PC-3 (cell line): ENCODE data around the gene RPL39L. TPM values are rescaled to one million over a fixed set of nuclear protein-coding genes. Genes with fewer than 3 reads are reported as not detected.

Source experiments
- ATAC-seq: fragments of 200-7000 bp; cut with Tn5 transposase; 2 replicates; pipeline ENCODE4 v1.9.1; 2020; ENCODE audit warnings: mild to moderate bottlenecking, moderate library complexity
- BruUV-seq: library from RNA; stranded (reverse); fragments of 400-500 nt; replicated peaks from 2 replicates; lab custom pipeline; 2021; lab: Mats Ljungman, UMichigan
- CTCF ChIA-PET: fragments of 300-600 bp; sonication (Branson Sonifier 250); formaldehyde crosslinking; loops from one replicate; lab custom pipeline; 2022; ENCODE audit warnings: antibody characterized with exemption; lab: Charles Lee
- POLR2A ChIA-PET: fragments of 300-600 bp; sonication (Branson Sonifier 250); formaldehyde crosslinking; loops from one replicate; lab custom pipeline; 2022; ENCODE audit warnings: antibody characterized with exemption; ENCODE audit not compliant: unreplicated experiment; lab: Charles Lee
- DNase-seq: peaks from one replicate; pipeline ENCODE4 v3.0.0-alpha.2; 2015
- H2AFZ ChIP-seq: fragments of 300-600 bp; sonication (generic); 2 replicates; pipeline ENCODE4 v1.6.0; 2016; ENCODE audit warnings: antibody characterized with exemption, low read length
- H3F3A ChIP-seq: fragments of 300-600 bp; sonication (generic); one replicate; pipeline ENCODE4 v1.6.0; 2017; ENCODE audit warnings: antibody characterized with exemption, low read length, control low read depth, mild to moderate bottlenecking; ENCODE audit not compliant: unreplicated experiment
- H3K27ac ChIP-seq: fragments of 300-600 bp; sonication (generic); 2 replicates; pipeline ENCODE4 v1.5.1; 2016; ENCODE audit warnings: mild to moderate bottlenecking, low read length
- H3K27me3 ChIP-seq: fragments of 300-600 bp; sonication (generic); 2 replicates; pipeline ENCODE4 v1.6.1; 2016; ENCODE audit warnings: low read length, mixed read lengths
- H3K36me3 ChIP-seq: fragments of 300-600 bp; sonication (generic); 2 replicates; pipeline ENCODE4 v1.6.1; 2016; ENCODE audit warnings: low read depth, mixed run types, low read length, mixed read lengths
- H3K4me1 ChIP-seq: fragments of 300-600 bp; sonication (generic); 2 replicates; pipeline ENCODE4 v1.5.1; 2016; ENCODE audit warnings: low read length; ENCODE audit not compliant: insufficient read depth
- H3K4me2 ChIP-seq: fragments of 300-600 bp; sonication (generic); 2 replicates; pipeline ENCODE4 v1.6.0; 2016; ENCODE audit warnings: low read length
- H3K4me3 ChIP-seq: fragments of 300-600 bp; sonication (generic); 2 replicates; pipeline ENCODE4 v1.5.1; 2016; ENCODE audit warnings: mild to moderate bottlenecking, low read length, mixed read lengths
- H3K79me2 ChIP-seq: fragments of 300-600 bp; sonication (generic); 2 replicates; pipeline ENCODE4 v1.6.1; 2017; ENCODE audit warnings: low read length, mixed read lengths
- H3K9ac ChIP-seq: fragments of 300-600 bp; sonication (generic); 2 replicates; pipeline ENCODE4 v1.6.0; 2016; ENCODE audit warnings: mild to moderate bottlenecking, low read length
- H3K9me2 ChIP-seq: fragments of 300-600 bp; sonication (generic); replicated peaks from 2 replicates; pipeline ENCODE4 v1.6.1; 2016; ENCODE audit warnings: mixed run types, low read length, mixed read lengths
- H3K9me3 ChIP-seq: fragments of 300-600 bp; sonication (generic); 2 replicates; pipeline ENCODE4 v1.6.1; 2016; ENCODE audit warnings: low read length, mixed read lengths
- H4K20me1 ChIP-seq: fragments of 300-600 bp; sonication (generic); 2 replicates; pipeline ENCODE4 v1.6.1; 2016; ENCODE audit warnings: low read length, mixed read lengths
- CTCF ChIP-seq: fragments of 300-600 bp; sonication (generic); conservative IDR thresholded peaks from 2 replicates; pipeline ENCODE4 v1.5.1; 2017; ENCODE audit warnings: antibody characterized with exemption, low read depth, mild to moderate bottlenecking, low read length
- EZH2 ChIP-seq: fragments of 300-600 bp; sonication (generic); IDR thresholded peaks from one replicate; pipeline ENCODE4 v1.6.1; 2017; ENCODE audit warnings: antibody characterized with exemption, mild to moderate bottlenecking, low read length; ENCODE audit not compliant: unreplicated experiment
- EZH2phosphoT487 ChIP-seq: fragments of 300-600 bp; sonication (generic); IDR thresholded peaks from 2 replicates; pipeline ENCODE4 v1.6.1; 2018; ENCODE audit warnings: mild to moderate bottlenecking, antibody characterized with exemption, low read length, borderline replicate concordance
- intact Hi-C: fragments of 100-400 bp; cut with micrococcal nuclease; formaldehyde crosslinking; loops from 2 replicates; pipeline ENCODE4 v1.9.0; 2023
- total RNA-seq: library from RNA; depleted of rRNA; stranded (reverse); fragments of >200 nt; gene quantifications from 2 replicates; pipeline ENCODE4 v1.2.3, GENCODE V29; 2014

RPL39L gene
- total RNA-seq, 1 experiment from 2014 or later = 175 TPM

DNA sequence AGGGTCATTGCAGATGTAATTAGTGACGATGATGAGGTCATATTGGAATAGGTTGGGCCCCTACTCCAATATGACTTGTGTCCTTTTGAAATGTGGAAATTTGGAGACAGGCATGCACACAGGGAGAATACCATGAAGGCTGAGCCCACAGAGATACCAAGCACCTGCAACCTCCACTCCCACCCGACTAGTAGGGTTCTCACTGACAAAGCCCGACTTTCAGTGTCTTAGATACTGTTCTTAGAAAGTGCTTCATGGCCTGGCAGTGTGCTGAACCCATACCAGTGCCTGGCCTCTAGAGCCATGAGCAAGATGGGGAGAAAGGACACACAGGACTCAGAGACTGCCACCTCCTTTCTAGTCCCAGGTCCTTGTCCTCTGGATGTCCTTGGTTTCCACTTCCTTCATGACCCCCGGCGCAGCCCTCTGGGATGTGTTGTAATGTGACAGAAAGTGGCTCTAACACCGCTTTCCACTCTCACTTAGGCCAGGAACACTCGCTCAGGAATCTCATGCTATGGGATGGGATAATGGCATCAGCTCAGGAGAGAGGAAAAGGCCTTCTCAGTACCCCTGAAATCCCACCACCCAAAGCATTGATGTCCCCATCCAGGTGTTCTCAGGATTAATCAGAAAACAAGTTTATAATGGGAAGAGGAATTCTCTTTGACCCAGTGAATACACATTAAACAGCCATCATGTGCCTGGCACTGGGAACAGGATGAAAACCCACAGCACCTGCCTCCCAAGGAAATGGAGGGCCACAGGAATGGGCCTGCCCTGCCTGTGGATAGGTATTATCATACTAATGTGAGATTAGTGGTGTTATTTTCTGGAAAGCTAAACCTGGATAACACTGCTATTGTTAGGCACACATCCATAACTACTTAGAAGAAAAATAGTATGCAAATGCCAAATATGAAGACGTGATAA is 59.9 kb downstream of the RPL39L start:
- H3K4me1 ChIP-seq = no peaks in the 10 kb centered on the region
- no peak overlapping the region for H3K27ac ChIP-seq
- no peaks in the 10 kb centered on the region for H3K9me3 ChIP-seq
- intact Hi-C loops = no loop called here
- H2AFZ ChIP-seq = no peak overlapping the region
- H3K4me2 ChIP-seq = no peak overlapping the region
- no peaks in the 10 kb centered on the region for H3F3A ChIP-seq
- H3K4me3 ChIP-seq = no peak overlapping the region
- no peaks in the 10 kb centered on the region for H3K27me3 ChIP-seq
- DNase-seq (no peak), ATAC-seq (no peak)
- ChIA-PET CTCF (no interaction called here), POLR2A (no interaction called here)
- no peak overlapping the region for H3K9ac ChIP-seq
- no peaks in the 10 kb centered on the region for H3K79me2 ChIP-seq
- BruUV-seq = no TSS peak
- no peaks in the 10 kb centered on the region for H3K9me2 ChIP-seq
- TF ChIP-seq EZH2phosphoT487 (no peak), EZH2 (no peak), CTCF (no peak)
- H4K20me1 ChIP-seq = no peaks in the 10 kb centered on the region
- no peaks in the 10 kb centered on the region for H3K36me3 ChIP-seq

GRCh38 chr3:187077537-187077936 is 61.8 kb downstream of the RPL39L start:
- no peak for DNase-seq
- H3K4me3 ChIP-seq = no peak overlapping the region
- H3K9me2 ChIP-seq = no peaks in the 10 kb centered on the region
- no peaks in the 10 kb centered on the region for H3K4me1 ChIP-seq
- no peaks in the 10 kb centered on the region for H4K20me1 ChIP-seq
- H3K27me3 ChIP-seq = no peaks in the 10 kb centered on the region
- no peak overlapping the region for H2AFZ ChIP-seq
- H3K79me2 ChIP-seq = no peaks in the 10 kb centered on the region
- no peak for ATAC-seq
- no peak overlapping the region for H3K4me2 ChIP-seq
- CTCF ChIA-PET = no interaction called here
- POLR2A ChIA-PET = no interaction called here
- intact Hi-C loops = no loop called here
- no peaks in the 10 kb centered on the region for H3K36me3 ChIP-seq
- H3F3A ChIP-seq = no peaks in the 10 kb centered on the region
- no TSS peak for BruUV-seq
- no peaks in the 10 kb centered on the region for H3K9me3 ChIP-seq
- no peak overlapping the region for H3K27ac ChIP-seq
- TF ChIP-seq CTCF = no peak
- TF ChIP-seq EZH2phosphoT487 = no peak
- no peak for TF ChIP-seq EZH2
- no peak overlapping the region for H3K9ac ChIP-seq

DNA sequence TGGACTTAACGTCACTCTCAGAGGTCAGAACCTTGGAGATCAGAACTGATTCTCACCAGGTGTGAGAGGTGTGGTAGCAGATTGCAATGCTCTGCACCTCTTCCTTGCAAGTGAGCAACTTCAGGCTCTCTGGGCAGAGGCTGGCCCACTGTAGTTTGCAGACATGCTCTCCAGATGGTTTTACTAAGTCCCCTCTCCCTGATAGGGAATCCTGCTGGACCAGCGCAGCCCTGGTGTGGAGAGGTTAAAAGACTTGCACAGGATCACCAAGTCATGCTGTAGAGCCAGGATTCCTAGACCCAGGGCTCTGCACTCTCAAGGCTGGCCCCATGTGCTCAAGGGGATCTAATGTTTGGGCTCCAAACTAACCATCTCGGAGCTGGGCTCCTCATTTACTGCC is 62.2 kb downstream of the RPL39L start:
- Histone ChIP-seq H2AFZ (no peak overlapping the region), H3K4me1 (no peaks in the 10 kb centered on the region), H3K4me2 (no peak overlapping the region), H4K20me1 (no peaks in the 10 kb centered on the region), H3K9me2 (no peaks in the 10 kb centered on the region), H3K36me3 (no peaks in the 10 kb centered on the region), H3K27me3 (no peaks in the 10 kb centered on the region), H3K4me3 (no peak overlapping the region), H3K9ac (no peak overlapping the region), H3F3A (no peaks in the 10 kb centered on the region), H3K79me2 (no peaks in the 10 kb centered on the region), H3K9me3 (no peaks in the 10 kb centered on the region), H3K27ac (no peak overlapping the region)
- DNase-seq (no peak), ATAC-seq (no peak)
- ChIA-PET CTCF (no interaction called here), POLR2A (no interaction called here)
- no peak for TF ChIP-seq CTCF
- TF ChIP-seq EZH2phosphoT487 = no peak
- TF ChIP-seq EZH2 = no peak
- no TSS peak for BruUV-seq
- intact Hi-C loops = no loop called here
